Caco-2 (cell line): ENCODE results near the gene ASCC1. TPM values are rescaled to one million over a fixed set of nuclear protein-coding genes. Genes with fewer than 3 reads are reported as not detected.
"Not testable (repeated sequence)": the region's sequence is repeated elsewhere in the genome, so short reads cannot be mapped to it uniquely, and the experiment has no call there.

Experiments used
- BruUV-seq: library from RNA; stranded (reverse); fragments of 400-500 nt; replicated peaks from 2 replicates; lab custom pipeline; 2021; lab: Mats Ljungman, UMichigan
- CTCF ChIA-PET: fragments of 300-600 bp; sonication (Branson Sonifier 250); formaldehyde crosslinking; loops from one replicate; lab custom pipeline; 2022; ENCODE audit warnings: antibody characterized with exemption; lab: Charles Lee
- POLR2A ChIA-PET: fragments of 300-600 bp; sonication (Branson Sonifier 250); formaldehyde crosslinking; loops from one replicate; lab custom pipeline; 2022; ENCODE audit warnings: antibody characterized with exemption; lab: Charles Lee
- DNase-seq, 2 experiments: peaks; one replicate each; pipeline versions ENCODE4 v3.0.0 to v3.0.0-alpha.2; 2020 to 2022
- H3K27me3 ChIP-seq: replicated peaks from 2 replicates; pipeline ENCODE4 v1.6.0; 2011; ENCODE audit warnings: low read length; ENCODE audit not compliant: control insufficient read depth, insufficient read depth
- H3K36me3 ChIP-seq: 2 replicates; pipeline ENCODE4 v1.5.1; 2011; ENCODE audit warnings: low read length; ENCODE audit not compliant: control insufficient read depth, insufficient read depth
- H3K4me1 ChIP-seq: fragments of 250-450 bp; sonication (Bioruptor Pico); 2 replicates; pipeline ENCODE4 v1.5.1; 2020; ENCODE audit warnings: mild to moderate bottlenecking
- H3K4me3 ChIP-seq: 2 replicates; pipeline ENCODE4 v1.5.1; 2011; ENCODE audit warnings: low read depth, mild to moderate bottlenecking, control low read depth, low read length
- H3K9me3 ChIP-seq: fragments of 250-450 bp; sonication (Bioruptor Pico); 2 replicates; pipeline ENCODE4 v1.5.1; 2020; ENCODE audit warnings: mild to moderate bottlenecking, moderate library complexity
- H3K27ac Mint-ChIP-seq: one replicate; pipeline ENCODE4 v1.8.0; 2022; ENCODE audit warnings: mixed read lengths; ENCODE audit not compliant: unreplicated experiment
- H3K27me3 Mint-ChIP-seq: one replicate; pipeline ENCODE4 v1.8.0; 2022; ENCODE audit warnings: mixed read lengths; ENCODE audit not compliant: insufficient read depth, unreplicated experiment
- H3K36me3 Mint-ChIP-seq: one replicate; pipeline ENCODE4 v1.8.0; 2022; ENCODE audit warnings: mild to moderate bottlenecking, mixed read lengths; ENCODE audit not compliant: insufficient read depth, unreplicated experiment
- H3K4me1 Mint-ChIP-seq: one replicate; pipeline ENCODE4 v1.8.0; 2022; ENCODE audit warnings: low read depth, mixed read lengths; ENCODE audit not compliant: unreplicated experiment
- H3K4me3 Mint-ChIP-seq: one replicate; pipeline ENCODE4 v1.8.0; 2022; ENCODE audit warnings: mild to moderate bottlenecking, moderate library complexity, mixed read lengths; ENCODE audit not compliant: unreplicated experiment
- H3K9me3 Mint-ChIP-seq: one replicate; pipeline ENCODE4 v1.8.0; 2022; ENCODE audit warnings: mixed read lengths; ENCODE audit not compliant: unreplicated experiment
- CTCF ChIP-seq, 2 experiments: fragments of 200-600 bp in 1 of 2; IDR thresholded peaks; 1 replicate in 1 of 2; 2 replicates in 1 of 2; pipeline versions ENCODE4 v1.5.1 to v1.8.0; 2011 to 2022; ENCODE audit warnings: antibody characterized with exemption in 1 of 2, control low read depth in 1 of 2, inconsistent platforms in 1 of 2, low read depth in 1 of 2, low read length in 1 of 2, mild to moderate bottlenecking in 1 of 2, moderate library complexity in 1 of 2; ENCODE audit not compliant: insufficient read depth in 1 of 2, severe bottlenecking in 1 of 2, unreplicated experiment in 1 of 2
- intact Hi-C: fragments of 100-400 bp; cut with micrococcal nuclease; formaldehyde crosslinking; loops from one replicate; pipeline ENCODE4 v1.10.0; 2022; ENCODE audit not compliant: unreplicated experiment
- total RNA-seq: library from RNA; stranded (reverse); gene quantifications from 2 replicates; pipeline ENCODE4 v1.2.3, GENCODE V29; 2022

Gene ASCC1
- total RNA-seq, 1 experiment from 2014 or later = 73.7 TPM

- POLR2A ChIA-PET, H3K9me3 ChIP-seq, H3K27ac Mint-ChIP-seq, H3K4me1 ChIP-seq, DNase-seq, H3K4me3 ChIP-seq, CTCF ChIA-PET, H3K27me3 Mint-ChIP-seq, H3K9me3 Mint-ChIP-seq, H3K4me1 Mint-ChIP-seq, BruUV-seq, H3K36me3 ChIP-seq, intact Hi-C loops, H3K4me3 Mint-ChIP-seq, H3K27me3 ChIP-seq: not testable (repeated sequence)
- H3K36me3 Mint-ChIP-seq = peaks cover 42% of the 10 kb centered on the region
These were observed 7.5 kb downstream of the ASCC1 start for GRCh38 chr10:72208526-72208925.

GRCh38 chr10:72206511-72207229 lies 9.4 kb downstream of the ASCC1 start:
- intact Hi-C loops = no loop called here
- Histone ChIP-seq H3K36me3 (peaks cover 3% of the 10 kb centered on the region), H3K4me3 (no peak overlapping the region), H3K9me3 (no peaks in the 10 kb centered on the region), H3K27me3 (no peaks in the 10 kb centered on the region), H3K4me1 (no peaks in the 10 kb centered on the region)
- Mint-ChIP-seq H3K4me1 (no peaks in the 10 kb centered on the region), H3K27ac (no peak overlapping the region), H3K27me3 (no peaks in the 10 kb centered on the region), H3K4me3 (no peak overlapping the region), H3K9me3 (no peaks in the 10 kb centered on the region), H3K36me3 (peaks cover 55% of the 10 kb centered on the region)
- no TSS peak for BruUV-seq
- TF ChIP-seq CTCF (IDR thresholded peaks at IDR 0.05; ENCODE audit: insufficient read depth in 1 of 2, low read depth in 1 of 2, low read length in 1 of 2, severe bottlenecking in 1 of 2, unreplicated experiment in 1 of 2) = no peak
- ChIA-PET POLR2A (interaction anchor here (0.6 kb wide), 1 partner anchor 115 kb away, joined by 9 read pairs; no protein-coding TSS in a partner anchor), CTCF (no interaction called here)
- no peak for DNase-seq

- Mint-ChIP-seq H3K36me3 (peaks cover 53% of the 10 kb centered on the region), H3K4me3 (no peak overlapping the region), H3K9me3 (no peaks in the 10 kb centered on the region), H3K27ac (no peak overlapping the region), H3K4me1 (no peaks in the 10 kb centered on the region), H3K27me3 (no peaks in the 10 kb centered on the region)
- Histone ChIP-seq H3K9me3 (no peaks in the 10 kb centered on the region), H3K4me3 (no peak overlapping the region), H3K36me3 (peaks cover 4% of the 10 kb centered on the region), H3K4me1 (no peaks in the 10 kb centered on the region), H3K27me3 (no peaks in the 10 kb centered on the region)
- no TSS peak for BruUV-seq
- ChIA-PET CTCF (no interaction called here), POLR2A (no interaction called here)
- no peak for DNase-seq
- no peak for TF ChIP-seq CTCF (IDR thresholded peaks at IDR 0.05; ENCODE audit: insufficient read depth in 1 of 2, low read depth in 1 of 2, low read length in 1 of 2, severe bottlenecking in 1 of 2, unreplicated experiment in 1 of 2)
- intact Hi-C loops = no loop called here
These were observed 11.4 kb downstream of the ASCC1 start for GRCh38 chr10:72204724-72205123.
